Inferior parietal cortex (tissue), 1 donor: Measurements from ENCODE around the gene PDE1C.

ENCODE experiments used
- DNase-seq: peaks from one replicate; pipeline ENCODE4 v3.0.0-alpha.2; 2016; ENCODE audit errors: extremely low spot score

Gene PDE1C

GRCh38 chr7:31776616-31777015 lies 293.6 kb downstream of the PDE1C start:
- no peak for DNase-seq

DNA sequence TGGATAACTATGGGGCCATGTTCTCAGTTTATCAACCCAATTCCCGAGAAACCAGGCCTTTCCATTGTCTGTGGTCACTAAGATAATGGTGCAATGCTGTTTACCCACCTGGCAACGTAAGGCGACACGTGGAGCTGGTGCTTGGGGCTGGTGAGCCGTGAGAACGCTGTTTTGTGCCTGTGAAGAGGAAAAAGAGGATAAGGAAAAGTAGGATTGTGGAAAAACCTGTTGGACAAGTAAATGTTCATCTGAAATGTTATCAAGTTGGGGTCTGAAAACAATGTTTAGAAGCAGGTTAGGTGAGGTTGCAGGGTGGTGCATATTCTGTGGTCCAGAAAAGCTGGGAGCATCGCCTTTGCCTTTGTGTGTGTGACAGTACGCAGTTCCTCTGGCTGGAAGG lies 294.7 kb downstream of the PDE1C start:
- no peak for DNase-seq

DNA sequence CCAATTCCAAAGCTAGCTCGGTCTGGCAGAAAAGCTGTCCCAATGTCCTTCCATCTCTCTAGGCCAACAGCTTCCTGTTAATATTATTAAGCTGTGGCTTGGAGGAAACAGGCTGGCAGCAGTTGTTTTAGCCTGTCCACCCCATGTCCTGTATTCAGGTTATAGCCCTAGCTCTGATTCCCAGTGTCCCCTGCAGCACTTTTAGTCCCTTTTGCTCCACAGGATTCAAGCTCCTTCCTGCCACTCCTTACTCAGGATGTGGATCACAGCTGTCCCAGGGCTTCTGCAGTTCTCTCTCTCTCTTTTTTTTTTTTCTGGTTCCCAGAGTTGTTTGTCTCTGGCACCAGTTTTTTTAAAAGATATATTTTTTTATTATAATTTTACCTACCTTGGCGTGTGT lies 298.0 kb downstream of the PDE1C start:
- DNase-seq, result no peak

GRCh38 chr7:31767686-31768358 lies 302.4 kb downstream of the PDE1C start:
- DNase-seq, result no peak

- no peak for DNase-seq
These were observed 305.7 kb downstream of the PDE1C start for GRCh38 chr7:31764462-31764861.

- no peak for DNase-seq
These were observed 306.7 kb downstream of the PDE1C start for GRCh38 chr7:31763548-31763947.

DNA sequence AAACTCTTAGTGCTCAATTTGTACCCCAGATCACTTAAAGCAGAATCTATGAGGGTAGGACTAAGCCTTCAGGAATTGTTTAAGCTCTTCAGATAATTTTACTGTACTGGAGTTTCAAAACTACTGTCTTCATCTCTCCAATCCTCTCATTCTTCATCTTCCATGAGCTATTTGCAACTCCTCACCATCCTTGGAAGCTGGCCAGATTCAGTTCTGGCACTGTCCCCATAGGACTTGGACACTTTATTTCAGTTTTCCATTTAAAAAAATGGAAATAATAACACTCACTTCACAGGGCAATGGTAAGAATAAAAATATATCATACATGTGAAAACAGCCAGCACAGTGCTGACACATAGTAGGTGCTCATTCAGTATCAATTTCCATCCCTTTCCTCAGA lies 308.6 kb downstream of the PDE1C start:
- DNase-seq, result no peak

DNA sequence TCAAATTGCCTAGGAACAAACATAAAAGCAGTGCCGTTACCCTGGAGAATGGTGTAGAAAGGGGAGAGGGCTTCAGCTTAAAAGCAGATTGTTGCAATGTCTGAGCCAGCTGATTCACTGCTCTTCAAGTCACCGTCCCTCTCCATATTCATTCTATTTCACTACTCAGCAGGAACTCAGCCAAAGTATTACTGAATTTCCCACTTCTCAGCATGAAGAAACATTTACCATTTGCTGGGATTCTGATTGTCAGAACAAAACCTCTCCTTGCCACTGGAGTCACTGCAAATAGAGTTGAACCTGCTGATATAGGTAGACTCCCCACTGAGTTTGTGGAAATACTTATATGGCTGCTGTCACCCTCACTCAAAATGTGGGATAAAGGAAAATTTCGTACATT lies 311.5 kb downstream of the PDE1C start:
- no peak for DNase-seq

DNA sequence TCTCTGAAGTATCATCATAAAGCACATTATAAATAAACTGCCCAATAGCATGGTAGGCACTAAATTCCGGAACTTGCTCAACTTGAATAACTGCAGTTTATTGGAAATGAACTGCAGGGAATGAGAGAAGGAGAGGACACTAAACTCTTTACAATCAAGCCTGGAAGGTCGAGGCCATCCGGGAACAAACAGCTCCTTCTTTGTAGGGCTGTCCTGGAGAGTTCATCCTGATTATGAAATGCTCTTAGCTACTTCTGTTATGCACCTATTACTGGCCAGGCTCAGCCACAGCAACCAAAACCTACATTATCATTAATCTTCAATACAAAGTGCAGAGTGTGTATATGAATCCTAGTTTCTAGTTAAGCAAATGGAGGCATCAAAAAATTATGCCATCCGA lies 318.5 kb downstream of the PDE1C start:
- DNase-seq, result no peak

DNA sequence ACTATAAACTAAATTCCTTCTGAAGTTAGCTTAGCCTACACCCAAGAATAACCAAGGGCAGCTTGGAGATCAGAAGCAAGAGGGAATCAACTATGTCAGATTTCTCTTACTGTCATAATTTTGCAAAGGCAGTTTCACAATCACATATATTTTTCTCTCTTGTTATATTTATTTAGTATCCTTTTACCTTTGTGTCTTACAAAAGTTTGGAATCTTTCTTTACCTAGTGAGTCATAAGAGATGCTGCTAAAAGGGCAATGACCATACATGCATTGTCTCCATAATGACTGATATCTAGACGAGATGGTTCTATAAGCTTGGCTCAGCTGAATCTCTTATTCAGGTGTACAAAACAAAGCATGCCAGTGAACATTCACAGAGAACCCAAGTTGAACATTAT lies 322.1 kb downstream of the PDE1C start:
- no peak for DNase-seq

DNA sequence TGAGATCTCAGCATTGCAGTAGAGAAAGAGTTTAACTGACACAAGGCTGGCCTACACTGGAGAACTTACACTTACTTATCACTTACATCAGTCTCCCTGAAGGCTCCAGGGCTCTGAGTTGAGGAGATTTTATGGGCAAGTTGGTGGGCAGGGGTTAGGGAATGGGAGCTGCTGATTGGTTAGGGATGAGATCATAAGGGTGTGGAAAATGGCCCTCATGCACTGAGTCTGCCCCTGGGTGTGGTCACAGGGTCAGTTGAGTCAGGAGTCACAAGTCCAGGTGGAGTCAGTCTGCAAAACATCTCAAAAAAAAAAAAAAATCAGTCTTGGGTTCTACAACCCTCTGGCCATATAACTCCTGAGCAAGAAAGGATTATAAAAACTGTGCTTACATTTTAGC lies 322.7 kb downstream of the PDE1C start:
- DNase-seq, result no peak

DNA sequence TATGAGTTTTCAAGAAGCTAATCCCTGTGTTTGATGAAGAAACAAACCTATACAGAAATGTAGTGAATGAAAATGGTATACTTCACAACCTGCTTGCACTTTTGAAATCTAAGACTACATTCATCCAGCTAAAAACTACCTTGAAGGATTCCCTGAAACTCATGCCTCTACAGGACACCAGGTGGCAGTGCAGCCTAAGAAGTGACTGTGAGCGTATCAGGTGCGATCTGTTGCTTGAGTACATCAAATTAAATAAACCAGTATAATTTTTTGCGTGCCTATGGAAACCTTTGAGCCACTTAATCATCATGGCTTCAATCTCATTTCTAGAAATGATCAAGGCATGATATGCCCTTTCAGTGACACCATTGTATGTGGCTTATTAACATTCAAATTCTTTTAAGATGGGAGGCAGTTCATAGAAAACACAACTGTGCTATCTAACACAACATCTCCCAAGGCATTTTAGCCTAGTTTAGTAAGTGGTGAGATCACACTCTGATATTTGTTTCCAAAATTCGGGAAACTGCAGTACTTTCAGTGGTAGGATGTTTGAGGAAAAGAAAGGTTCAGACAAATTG lies 325.8 kb downstream of the PDE1C start:
- DNase-seq, result peak; percentile 94

- DNase-seq, result no peak
These were observed 328.4 kb downstream of the PDE1C start for GRCh38 chr7:31741852-31742251.

DNA sequence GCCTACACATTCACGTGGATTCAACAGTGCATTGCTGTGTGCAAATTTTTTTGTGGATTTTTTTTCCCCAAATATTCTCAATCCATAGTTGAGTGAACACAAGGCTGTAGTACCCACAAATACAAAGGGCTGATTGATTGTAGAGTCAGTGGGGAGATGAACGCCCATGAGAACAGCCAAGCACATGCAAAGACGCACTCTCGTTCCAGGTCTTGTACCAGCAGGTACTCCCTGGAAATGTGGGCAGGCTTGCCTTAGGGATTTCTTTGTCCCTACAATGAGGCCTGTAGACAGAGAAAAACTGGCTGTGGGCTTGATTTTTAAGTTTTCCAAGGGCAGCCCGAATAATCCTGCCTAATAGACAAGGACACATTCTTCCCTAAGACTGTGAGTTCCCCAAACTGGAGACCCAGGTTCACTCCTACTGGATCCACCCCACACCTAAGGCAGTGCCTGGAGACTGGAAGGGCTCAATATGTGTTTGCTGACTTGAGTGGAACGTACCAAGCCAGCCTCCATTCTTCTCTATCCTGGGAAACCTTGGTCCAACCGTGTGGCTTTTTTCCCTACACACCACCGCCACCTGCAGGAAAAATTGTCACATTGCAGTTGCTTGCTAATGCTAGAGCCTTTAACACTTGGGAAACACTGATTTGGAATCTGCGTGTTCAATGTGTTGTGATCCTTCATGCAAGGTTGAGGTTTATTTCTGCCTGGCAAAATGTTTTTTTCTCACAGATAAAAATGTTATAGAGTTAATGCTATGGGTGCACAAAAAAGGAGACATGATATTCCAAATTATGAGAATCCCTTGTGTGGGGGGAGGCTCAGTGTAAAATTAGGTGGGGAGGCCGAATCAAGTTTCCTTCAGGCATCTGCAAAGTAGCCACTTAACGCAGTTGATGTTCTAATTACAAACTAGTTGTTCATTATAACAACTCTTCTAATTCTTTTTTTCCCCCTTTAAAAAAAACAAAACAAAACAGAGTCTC lies 333.9 kb downstream of the PDE1C start:
- DNase-seq, result peak; percentile 95

GRCh38 chr7:31734456-31734855 lies 335.8 kb downstream of the PDE1C start:
- DNase-seq, result no peak

DNA sequence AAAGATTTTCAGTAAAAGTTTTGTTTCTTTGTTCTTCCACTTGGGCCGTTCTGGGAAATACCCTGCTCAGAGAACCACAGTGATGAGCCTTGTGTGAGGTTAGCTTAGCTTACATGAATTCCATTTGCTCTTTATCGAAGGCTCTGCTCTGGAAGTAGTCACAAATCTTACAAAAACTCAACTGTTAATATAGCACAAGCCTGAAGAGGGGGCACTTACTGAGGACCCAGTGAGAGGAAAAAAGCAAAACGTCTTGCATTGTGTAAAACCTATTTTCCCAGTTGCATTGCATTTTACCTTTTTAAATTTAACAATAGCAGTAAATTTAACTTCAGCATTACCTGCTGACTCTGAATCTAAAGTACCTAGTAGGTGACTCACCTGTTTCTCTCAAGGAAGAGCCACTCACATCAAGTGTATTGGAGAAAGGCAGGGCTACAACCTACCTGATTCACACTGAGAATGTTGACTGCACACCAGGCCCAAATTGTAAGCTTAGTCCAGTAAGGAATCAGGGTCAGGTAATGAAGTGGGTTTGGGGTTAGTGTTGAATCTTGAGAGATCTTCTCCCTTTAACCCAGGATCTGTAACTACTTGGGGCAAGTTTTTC lies 340.9 kb downstream of the PDE1C start:
- DNase-seq, result no peak

DNA sequence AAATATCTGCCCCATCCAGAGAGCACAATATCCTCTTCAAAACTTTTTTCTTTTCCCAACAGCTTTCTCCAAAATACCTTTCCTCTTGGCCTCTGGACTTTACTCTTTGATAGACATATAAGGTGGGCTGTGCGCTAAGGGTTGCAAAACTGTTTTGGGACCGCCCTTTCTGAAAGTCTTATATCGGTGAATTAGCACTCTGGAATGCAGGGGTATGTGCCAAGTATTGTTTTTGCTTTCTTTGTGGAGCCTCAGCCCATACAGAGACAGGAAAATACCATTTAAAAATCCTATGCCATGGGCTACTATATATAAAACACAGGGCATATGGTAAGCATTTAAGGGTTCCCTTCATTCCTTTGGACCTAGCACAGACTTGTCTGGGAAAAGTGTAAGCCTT lies 345.5 kb downstream of the PDE1C start:
- no peak for DNase-seq

- DNase-seq, result no peak
These were observed 349.8 kb downstream of the PDE1C start for GRCh38 chr7:31720366-31720765.

GRCh38 chr7:31716355-31716754 lies 353.9 kb downstream of the PDE1C start:
- no peak for DNase-seq

- DNase-seq, result no peak
These were observed 360.0 kb downstream of the PDE1C start for GRCh38 chr7:31710171-31710570.

GRCh38 chr7:31707089-31707488 lies 363.1 kb downstream of the PDE1C start:
- DNase-seq, result no peak

- no peak for DNase-seq
These were observed 364.8 kb downstream of the PDE1C start for GRCh38 chr7:31705377-31705776.
